Mesenchymal stem cell (in vitro differentiated cells and primary cell): ENCODE results near the gene IFNA4.
"Not testable (repeated sequence)": the region's sequence is repeated elsewhere in the genome, so short reads cannot be mapped to it uniquely, and the experiment has no call there.

Experiments used
- DNase-seq: peaks from one replicate; pipeline ENCODE4 v3.0.0-alpha.2; 2013
- H2AFZ ChIP-seq: one replicate; pipeline ENCODE4 v1.6.1; 2013; ENCODE audit warnings: low read depth, mild to moderate bottlenecking, control low read depth, inconsistent platforms, low read length, moderate library complexity
- H2AK5ac ChIP-seq: 2 replicates; pipeline ENCODE4 v1.6.1; 2013; ENCODE audit warnings: low read length, moderate library complexity, mild to moderate bottlenecking, inconsistent platforms; ENCODE audit not compliant: severe bottlenecking
- H2BK120ac ChIP-seq: one replicate; pipeline ENCODE4 v1.6.1; 2013; ENCODE audit warnings: low read depth, mild to moderate bottlenecking, inconsistent platforms, low read length, moderate library complexity
- H2BK12ac ChIP-seq, 2 experiments: one replicate each; pipeline ENCODE4 v1.6.1; 2013; ENCODE audit warnings: inconsistent platforms in 2 of 2, low read length in 2 of 2, mild to moderate bottlenecking in 2 of 2, moderate library complexity in 2 of 2, control low read depth in 1 of 2
- H2BK15ac ChIP-seq: one replicate; pipeline ENCODE4 v1.6.1; 2013; ENCODE audit warnings: mild to moderate bottlenecking, low read depth, inconsistent platforms; ENCODE audit not compliant: poor library complexity, severe bottlenecking
- H2BK5ac ChIP-seq: 2 replicates; pipeline ENCODE4 v1.6.1; 2013; ENCODE audit warnings: low read depth, mild to moderate bottlenecking, low read length, control low read depth, inconsistent platforms; ENCODE audit not compliant: poor library complexity, severe bottlenecking
- H3K14ac ChIP-seq, 2 experiments: one replicate each; pipeline ENCODE4 v1.6.1; 2013; ENCODE audit warnings: inconsistent platforms in 2 of 2, low read length in 2 of 2, control low read depth in 1 of 2, mild to moderate bottlenecking in 1 of 2, moderate library complexity in 1 of 2
- H3K18ac ChIP-seq, 2 experiments: one replicate each; pipeline ENCODE4 v1.6.1; 2013; ENCODE audit warnings: inconsistent platforms in 2 of 2, low read length in 2 of 2, control low read depth in 1 of 2, low read depth in 1 of 2, mild to moderate bottlenecking in 1 of 2
- H3K23ac ChIP-seq, 2 experiments: one replicate each; pipeline ENCODE4 v1.6.1; 2013; ENCODE audit warnings: inconsistent platforms in 2 of 2, low read length in 2 of 2, mild to moderate bottlenecking in 2 of 2, moderate library complexity in 2 of 2, control low read depth in 1 of 2
- H3K27ac ChIP-seq: 2 replicates; pipeline ENCODE4 v1.5.1; 2013; ENCODE audit warnings: mild to moderate bottlenecking, moderate library complexity, low read length, control low read depth, inconsistent platforms; ENCODE audit not compliant: poor library complexity, severe bottlenecking
- H3K27me3 ChIP-seq, 2 experiments: 2 replicates each; pipeline versions ENCODE4 v1.6.1 to v1.7.0; 2013; ENCODE audit warnings: low read length in 2 of 2, mild to moderate bottlenecking in 2 of 2, moderate library complexity in 2 of 2, control low read depth in 1 of 2, inconsistent platforms in 1 of 2; ENCODE audit not compliant: control insufficient read depth in 1 of 2, insufficient read depth in 1 of 2
- H3K36me3 ChIP-seq, 2 experiments: 2 replicates each; pipeline versions ENCODE4 v1.6.1 to v1.7.0; 2013; ENCODE audit warnings: low read length in 2 of 2, control low read depth in 1 of 2, inconsistent platforms in 1 of 2, low read depth in 1 of 2, mild to moderate bottlenecking in 1 of 2; ENCODE audit not compliant: insufficient read depth in 2 of 2, control insufficient read depth in 1 of 2
- H3K4ac ChIP-seq, 2 experiments: one replicate each; pipeline ENCODE4 v1.6.1; 2013; ENCODE audit warnings: inconsistent platforms in 2 of 2, low read length in 2 of 2, mild to moderate bottlenecking in 2 of 2, moderate library complexity in 2 of 2, control low read depth in 1 of 2, low read depth in 1 of 2
- H3K4me1 ChIP-seq: 2 replicates; pipeline ENCODE4 v1.6.1; 2013; ENCODE audit warnings: low read depth, low read length, control low read depth; ENCODE audit not compliant: control insufficient read depth, insufficient read depth
- H3K4me2 ChIP-seq: 2 replicates; pipeline ENCODE4 v1.6.1; 2013; ENCODE audit warnings: low read length, mild to moderate bottlenecking, inconsistent platforms; ENCODE audit not compliant: poor library complexity, severe bottlenecking
- H3K4me3 ChIP-seq, 2 experiments: 2 replicates each; pipeline versions ENCODE4 v1.5.1 to v1.7.0; 2013; ENCODE audit warnings: low read length in 2 of 2, mild to moderate bottlenecking in 2 of 2, control low read depth in 1 of 2, low read depth in 1 of 2; ENCODE audit not compliant: insufficient read depth in 1 of 2
- H3K79me1 ChIP-seq: replicated peaks from 2 replicates; pipeline ENCODE4 v1.6.1; 2013; ENCODE audit warnings: mild to moderate bottlenecking, control low read depth, low read length, inconsistent platforms; ENCODE audit not compliant: poor library complexity, severe bottlenecking
- H3K9ac ChIP-seq: 2 replicates; pipeline ENCODE4 v1.7.0; 2013; ENCODE audit warnings: mild to moderate bottlenecking, low read length, moderate library complexity
- H3K9me3 ChIP-seq: 2 replicates; pipeline ENCODE4 v1.7.0; 2013; ENCODE audit warnings: mild to moderate bottlenecking, low read length; ENCODE audit not compliant: control insufficient read depth
- H4K8ac ChIP-seq: one replicate; pipeline ENCODE4 v1.6.1; 2013; ENCODE audit warnings: inconsistent platforms, mild to moderate bottlenecking, low read length, moderate library complexity
- H4K91ac ChIP-seq: one replicate; pipeline ENCODE4 v1.6.1; 2013; ENCODE audit warnings: mild to moderate bottlenecking, low read length, inconsistent platforms
- WGBS: methylation state at CpG from one replicate; pipeline ENCODE4 v1.1.7; 2013; ENCODE audit warnings: mixed read lengths; 5-methylcytosine and 5-hydroxymethylcytosine counted together

Gene IFNA4

DNA sequence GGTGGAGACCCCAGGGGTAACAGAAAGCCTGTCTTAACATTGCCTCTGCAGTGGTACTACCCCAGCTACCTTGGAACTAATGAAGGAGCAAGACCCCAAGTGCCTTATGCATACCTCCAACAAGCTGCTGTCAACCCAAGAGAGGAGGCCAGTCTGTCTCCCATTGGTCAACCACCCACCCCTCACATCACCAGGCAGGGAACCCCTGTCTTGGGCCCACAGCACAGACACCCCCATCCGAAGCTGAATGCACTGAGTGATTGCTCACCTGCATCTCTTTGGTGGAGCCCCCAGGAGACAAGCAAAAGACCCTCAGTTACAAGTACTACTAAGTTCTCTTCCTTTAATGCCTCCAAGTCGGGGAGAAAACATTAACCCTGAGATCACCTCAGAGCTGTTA lies 24.8 kb upstream of the IFNA4 start:
- H3K23ac ChIP-seq, H2BK15ac ChIP-seq: not testable (repeated sequence)

DNA sequence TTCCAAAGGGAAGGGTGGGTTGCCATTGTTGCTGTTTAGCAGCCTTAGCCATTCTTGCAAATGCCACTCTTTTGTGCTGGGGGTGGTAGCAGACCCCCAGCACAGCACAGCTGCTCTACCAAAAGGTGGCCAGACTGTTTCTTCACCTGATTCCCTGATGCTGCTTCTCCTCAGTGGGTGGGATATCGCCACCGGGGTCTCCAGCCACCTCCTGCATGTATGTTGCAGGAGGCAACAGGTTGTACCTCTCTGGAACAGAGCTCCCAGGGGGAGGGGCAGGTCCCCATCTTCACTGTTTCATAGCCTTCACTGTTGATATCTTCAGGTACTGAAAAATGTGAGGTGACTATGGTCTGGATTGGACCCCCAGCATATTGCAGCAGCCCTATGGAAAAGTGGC lies 23.4 kb upstream of the IFNA4 start:
- not testable (repeated sequence) for DNase-seq

More for the DNA sequence above, 24.8 kb upstream of the IFNA4 start:
- H3K4ac ChIP-seq, H2BK12ac ChIP-seq, H3K36me3 ChIP-seq, H2AK5ac ChIP-seq, H2AFZ ChIP-seq, H3K27me3 ChIP-seq, H3K4me3 ChIP-seq, H3K4me1 ChIP-seq, H4K8ac ChIP-seq, H2BK5ac ChIP-seq, H2BK120ac ChIP-seq, H3K4me2 ChIP-seq, H3K18ac ChIP-seq, DNase-seq, H4K91ac ChIP-seq, H3K9ac ChIP-seq, H3K14ac ChIP-seq, H3K27ac ChIP-seq, H3K9me3 ChIP-seq, H3K79me1 ChIP-seq: not testable (repeated sequence)
- WGBS: 68% methylated on average over 2 of the region's 2 CpGs

DNA sequence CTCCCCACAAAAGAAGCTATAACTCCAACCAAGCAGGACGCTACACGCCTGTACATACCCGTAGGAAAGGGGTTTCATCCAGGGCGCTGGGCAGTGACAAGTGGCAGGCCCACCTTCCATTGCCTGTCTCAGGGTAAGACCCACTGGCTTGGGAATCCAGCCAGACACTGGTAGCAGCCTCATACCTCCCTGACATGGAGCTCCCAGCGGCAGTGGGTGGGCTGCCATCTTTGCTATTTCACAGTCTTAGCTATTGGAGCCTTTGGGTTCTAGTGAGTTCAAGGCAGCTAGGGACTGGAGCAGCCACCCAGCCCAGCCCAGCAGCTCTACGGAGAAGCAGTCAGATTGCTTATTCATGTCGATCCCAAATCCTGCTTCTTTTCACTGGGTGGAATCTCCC lies 22.9 kb upstream of the IFNA4 start:
- Histone ChIP-seq H3K9me3 (no peaks in the 10 kb centered on the region), H4K8ac (no peak overlapping the region), H3K79me1 (no peaks in the 10 kb centered on the region), H3K4me3 (no peak overlapping the region), H3K4me1 (no peaks in the 10 kb centered on the region), H2BK5ac (no peak overlapping the region), H3K4ac (no peak overlapping the region), H2BK15ac (no peak overlapping the region), H3K18ac (no peak overlapping the region), H2AFZ (no peak overlapping the region), H3K23ac (no peak overlapping the region), H3K27ac (no peak overlapping the region), H2BK12ac (no peak overlapping the region), H3K4me2 (no peak overlapping the region), H3K27me3 (no peaks in the 10 kb centered on the region), H4K91ac (no peak overlapping the region), H3K36me3 (no peaks in the 10 kb centered on the region), H3K14ac (no peak overlapping the region), H3K9ac (no peak overlapping the region), H2BK120ac (no peak overlapping the region), H2AK5ac (no peak overlapping the region)
- DNase-seq: no peak
- WGBS: 85% methylated on average over 7 of the region's 7 CpGs

More for the DNA sequence above, 23.4 kb upstream of the IFNA4 start:
- not testable (repeated sequence) for H4K8ac ChIP-seq, H3K9me3 ChIP-seq, H3K79me1 ChIP-seq, H2BK5ac ChIP-seq, H3K18ac ChIP-seq, H3K4ac ChIP-seq, H2AK5ac ChIP-seq, H3K9ac ChIP-seq, H3K36me3 ChIP-seq, H3K4me1 ChIP-seq, H3K4me2 ChIP-seq, H2BK120ac ChIP-seq, H4K91ac ChIP-seq, H3K23ac ChIP-seq, H3K4me3 ChIP-seq, H3K14ac ChIP-seq, H2BK15ac ChIP-seq, H3K27me3 ChIP-seq, H3K27ac ChIP-seq, H2BK12ac ChIP-seq, H2AFZ ChIP-seq
- WGBS: 95% methylated on average over 2 of the region's 2 CpGs

DNA sequence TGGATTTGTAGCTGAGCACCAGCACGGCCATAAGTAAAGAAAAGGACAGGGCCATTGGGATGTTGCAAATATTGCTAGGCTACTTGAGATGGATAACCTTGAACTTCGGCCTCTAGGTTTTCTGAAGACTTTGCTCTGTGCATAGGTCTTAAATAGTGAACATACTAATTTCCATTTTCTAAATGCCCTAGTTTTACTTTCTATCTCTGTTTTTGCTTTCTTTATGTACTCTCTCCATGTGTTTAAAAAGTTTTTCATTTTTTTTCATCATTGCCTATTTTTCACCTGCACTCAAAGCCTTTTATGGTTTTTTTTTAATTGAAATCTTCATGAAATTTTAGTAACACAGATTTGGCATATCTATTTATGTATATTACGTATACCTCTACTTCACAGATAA lies 19.7 kb upstream of the IFNA4 start, which contains the start of gene IFNA10:
Gene IFNA10 (minus strand): TSS at position 101 of the 400 bp plus-strand sequence. CDS start 46 bp downstream, at position 55.
- H3K9me3 ChIP-seq, H3K9ac ChIP-seq, H3K27ac ChIP-seq, H2AFZ ChIP-seq, H4K91ac ChIP-seq, H2BK15ac ChIP-seq, H3K36me3 ChIP-seq, H3K4me3 ChIP-seq, H3K79me1 ChIP-seq, H3K4me2 ChIP-seq, DNase-seq, H4K8ac ChIP-seq, H3K4me1 ChIP-seq, H2BK120ac ChIP-seq, H2BK5ac ChIP-seq, H3K27me3 ChIP-seq, H3K14ac ChIP-seq, H3K23ac ChIP-seq, H3K18ac ChIP-seq, H2AK5ac ChIP-seq, H3K4ac ChIP-seq, H2BK12ac ChIP-seq: not testable (repeated sequence)
- WGBS: no CpG with 5 or more reads among the region's 3 CpGs
